Measurements from ENCODE around the gene NPHP4.
"Not testable (repeated sequence)": the region's sequence is repeated elsewhere in the genome, so short reads cannot be mapped to it uniquely, and the experiment has no call there.

Gene NPHP4

GRCh38 chr1:6023346-6023745 lies 31.1 kb upstream of the NPHP4 start:
- no peak for DNase-seq

- DNase-seq, result no peak
Measured at GRCh38 chr1:6022193-6022592, 30.0 kb upstream of the NPHP4 start.

GRCh38 chr1:6019166-6019845 lies 27.1 kb upstream of the NPHP4 start:
- DNase-seq, result no peak

- not testable (repeated sequence) for DNase-seq
Measured at GRCh38 chr1:6017654-6018053, 25.4 kb upstream of the NPHP4 start.

GRCh38 chr1:6016191-6016865 lies 24.1 kb upstream of the NPHP4 start:
- DNase-seq, result no peak

GRCh38 chr1:6014130-6014999 lies 22.1 kb upstream of the NPHP4 start:
- no peak for DNase-seq

GRCh38 chr1:6013491-6013890 lies 21.3 kb upstream of the NPHP4 start:
- DNase-seq, result no peak

- DNase-seq, result no peak
Measured at GRCh38 chr1:6012529-6013318, 20.5 kb upstream of the NPHP4 start.

- no peak for DNase-seq
Measured at GRCh38 chr1:6011946-6012258, 19.7 kb upstream of the NPHP4 start.

GRCh38 chr1:6011161-6011945 lies 19.1 kb upstream of the NPHP4 start:
- DNase-seq, result no peak

GRCh38 chr1:6010554-6010953 lies 18.3 kb upstream of the NPHP4 start:
- DNase-seq, result no peak

- DNase-seq, result no peak
Measured at GRCh38 chr1:6009120-6010040, 17.2 kb upstream of the NPHP4 start.

- DNase-seq, result no peak
Measured at GRCh38 chr1:6008696-6009095, 16.5 kb upstream of the NPHP4 start.

GRCh38 chr1:6008084-6008415 lies 15.8 kb upstream of the NPHP4 start:
- DNase-seq, result no peak

- DNase-seq, result no peak
Measured at GRCh38 chr1:6007318-6008083, 15.3 kb upstream of the NPHP4 start.

GRCh38 chr1:6006882-6007281 lies 14.7 kb upstream of the NPHP4 start:
- DNase-seq, result no peak

- DNase-seq, result no peak
Measured at GRCh38 chr1:6005276-6005917, 13.2 kb upstream of the NPHP4 start.

GRCh38 chr1:6004412-6005123 lies 12.3 kb upstream of the NPHP4 start:
- no peak for DNase-seq
